ENCODE data around the gene SESN1.

GRCh38 chr6:109124219-109124618 lies 29.6 kb upstream of the SESN1 start:
- TF ChIP-seq, protein P1, sequence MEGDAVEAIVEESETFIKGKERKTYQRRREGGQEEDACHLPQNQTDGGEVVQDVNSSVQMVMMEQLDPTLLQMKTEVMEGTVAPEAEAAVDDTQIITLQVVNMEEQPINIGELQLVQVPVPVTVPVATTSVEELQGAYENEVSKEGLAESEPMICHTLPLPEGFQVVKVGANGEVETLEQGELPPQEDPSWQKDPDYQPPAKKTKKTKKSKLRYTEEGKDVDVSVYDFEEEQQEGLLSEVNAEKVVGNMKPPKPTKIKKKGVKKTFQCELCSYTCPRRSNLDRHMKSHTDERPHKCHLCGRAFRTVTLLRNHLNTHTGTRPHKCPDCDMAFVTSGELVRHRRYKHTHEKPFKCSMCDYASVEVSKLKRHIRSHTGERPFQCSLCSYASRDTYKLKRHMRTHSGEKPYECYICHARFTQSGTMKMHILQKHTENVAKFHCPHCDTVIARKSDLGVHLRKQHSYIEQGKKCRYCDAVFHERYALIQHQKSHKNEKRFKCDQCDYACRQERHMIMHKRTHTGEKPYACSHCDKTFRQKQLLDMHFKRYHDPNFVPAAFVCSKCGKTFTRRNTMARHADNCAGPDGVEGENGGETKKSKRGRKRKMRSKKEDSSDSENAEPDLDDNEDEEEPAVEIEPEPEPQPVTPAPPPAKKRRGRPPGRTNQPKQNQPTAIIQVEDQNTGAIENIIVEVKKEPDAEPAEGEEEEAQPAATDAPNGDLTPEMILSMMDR (IDR thresholded peaks at IDR 0.05), result no peak
- no peak for TF ChIP-seq POLR2A (IDR thresholded peaks at IDR 0.05)
